Neural crest cell (in vitro differentiated cells): ENCODE data around the gene IRS1. TPM values are rescaled to one million over a fixed set of nuclear protein-coding genes. Genes with fewer than 3 reads are reported as not detected.
A peak's percentile ranks its signal among the peaks of the same experiment; 100 is the strongest.

ENCODE experiments used
- DNase-seq: peaks from one replicate; pipeline ENCODE4 v3.0.0; 2021; ENCODE audit warnings: low read depth, mixed read lengths, low spot score
- H3K27ac Mint-ChIP-seq: one replicate; pipeline ENCODE4 v1.8.0; 2021; ENCODE audit warnings: mild to moderate bottlenecking, mixed read lengths; ENCODE audit not compliant: unreplicated experiment
- H3K27me3 Mint-ChIP-seq: 2 replicates; pipeline ENCODE4 v1.8.0; 2021; ENCODE audit warnings: low read depth, mild to moderate bottlenecking, mixed read lengths
- H3K36me3 Mint-ChIP-seq: 2 replicates; pipeline ENCODE4 v1.8.0; 2021; ENCODE audit warnings: low read depth, mild to moderate bottlenecking, mixed read lengths
- H3K4me1 Mint-ChIP-seq: 2 replicates; pipeline ENCODE4 v1.8.0; 2021; ENCODE audit warnings: mixed read lengths
- H3K4me3 Mint-ChIP-seq: one replicate; pipeline ENCODE4 v1.8.0; 2021; ENCODE audit warnings: mild to moderate bottlenecking, mixed read lengths
- H3K9me3 Mint-ChIP-seq: 2 replicates; pipeline ENCODE4 v1.8.0; 2021; ENCODE audit warnings: mixed read lengths
- total RNA-seq: library from RNA; stranded (reverse); gene quantifications from 2 replicates; pipeline ENCODE4 v1.2.1, GENCODE V29; 2021
- TF ChIP-seq, protein P1 (sequence below): fragments of 200-600 bp; sonication (generic); conservative IDR thresholded peaks from 2 replicates; pipeline ENCODE4 v1.5.0; 2021; ENCODE audit warnings: antibody characterized with exemption, mild to moderate bottlenecking

The IRS1 gene
- total RNA-seq, 1 donor from 2014 or later = 15.1 TPM

DNA sequence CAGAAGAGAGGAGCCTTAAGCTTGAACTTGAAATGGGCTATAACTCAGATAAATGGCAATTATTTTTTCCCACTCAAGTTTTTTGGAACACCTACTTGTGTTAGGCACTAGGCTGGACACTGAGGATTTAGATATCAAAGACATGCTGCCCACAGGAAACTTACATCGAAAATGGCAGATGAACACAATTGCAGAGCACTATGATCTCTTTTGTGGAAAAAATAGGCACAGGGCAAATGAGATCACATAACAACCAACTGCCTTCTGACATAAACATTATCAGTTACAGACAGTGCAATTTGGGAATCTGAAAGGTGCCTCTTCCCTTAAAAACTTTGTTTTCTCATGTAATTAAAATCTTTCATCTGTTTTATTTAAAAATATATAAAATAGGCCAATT, 3.8 kb upstream of the IRS1 start:
- H3K4me3 Mint-ChIP-seq = no peak overlapping the region
- peaks cover 23% of the 10 kb centered on the region for H3K27me3 Mint-ChIP-seq
- DNase-seq = no peak
- peaks cover 17% of the 10 kb centered on the region for H3K4me1 Mint-ChIP-seq
- TF ChIP-seq, protein P1, sequence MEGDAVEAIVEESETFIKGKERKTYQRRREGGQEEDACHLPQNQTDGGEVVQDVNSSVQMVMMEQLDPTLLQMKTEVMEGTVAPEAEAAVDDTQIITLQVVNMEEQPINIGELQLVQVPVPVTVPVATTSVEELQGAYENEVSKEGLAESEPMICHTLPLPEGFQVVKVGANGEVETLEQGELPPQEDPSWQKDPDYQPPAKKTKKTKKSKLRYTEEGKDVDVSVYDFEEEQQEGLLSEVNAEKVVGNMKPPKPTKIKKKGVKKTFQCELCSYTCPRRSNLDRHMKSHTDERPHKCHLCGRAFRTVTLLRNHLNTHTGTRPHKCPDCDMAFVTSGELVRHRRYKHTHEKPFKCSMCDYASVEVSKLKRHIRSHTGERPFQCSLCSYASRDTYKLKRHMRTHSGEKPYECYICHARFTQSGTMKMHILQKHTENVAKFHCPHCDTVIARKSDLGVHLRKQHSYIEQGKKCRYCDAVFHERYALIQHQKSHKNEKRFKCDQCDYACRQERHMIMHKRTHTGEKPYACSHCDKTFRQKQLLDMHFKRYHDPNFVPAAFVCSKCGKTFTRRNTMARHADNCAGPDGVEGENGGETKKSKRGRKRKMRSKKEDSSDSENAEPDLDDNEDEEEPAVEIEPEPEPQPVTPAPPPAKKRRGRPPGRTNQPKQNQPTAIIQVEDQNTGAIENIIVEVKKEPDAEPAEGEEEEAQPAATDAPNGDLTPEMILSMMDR = no peak
- H3K27ac Mint-ChIP-seq = no peak overlapping the region
- H3K9me3 Mint-ChIP-seq = no peaks in the 10 kb centered on the region
- H3K36me3 Mint-ChIP-seq = no peaks in the 10 kb centered on the region

DNA sequence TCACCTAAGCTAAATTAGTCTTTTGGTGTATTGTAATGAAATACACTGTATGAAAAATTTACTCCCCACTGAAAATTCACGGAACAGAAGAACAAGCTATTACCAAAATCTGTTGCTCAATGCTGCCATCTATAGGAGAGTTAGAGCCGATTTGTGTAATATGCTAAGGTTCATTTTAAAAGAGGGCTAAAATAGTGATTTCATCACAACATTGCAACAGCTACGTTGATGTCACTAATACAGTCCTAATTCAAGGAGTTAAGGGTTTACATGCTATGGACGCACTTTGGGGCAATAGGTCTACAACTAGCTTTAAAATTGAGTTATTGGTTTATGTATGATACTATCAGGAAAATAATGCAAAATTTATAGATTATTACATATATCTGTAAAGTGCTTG, 3.0 kb upstream of the IRS1 start:
- Mint-ChIP-seq H3K27me3 (peaks cover 18% of the 10 kb centered on the region), H3K9me3 (no peaks in the 10 kb centered on the region), H3K36me3 (no peaks in the 10 kb centered on the region), H3K4me1 (peaks cover 17% of the 10 kb centered on the region), H3K4me3 (peak overlapping the region; percentile 32), H3K27ac (no peak overlapping the region)
- TF ChIP-seq, protein P1 = peak; percentile 87
- DNase-seq = no peak

DNA sequence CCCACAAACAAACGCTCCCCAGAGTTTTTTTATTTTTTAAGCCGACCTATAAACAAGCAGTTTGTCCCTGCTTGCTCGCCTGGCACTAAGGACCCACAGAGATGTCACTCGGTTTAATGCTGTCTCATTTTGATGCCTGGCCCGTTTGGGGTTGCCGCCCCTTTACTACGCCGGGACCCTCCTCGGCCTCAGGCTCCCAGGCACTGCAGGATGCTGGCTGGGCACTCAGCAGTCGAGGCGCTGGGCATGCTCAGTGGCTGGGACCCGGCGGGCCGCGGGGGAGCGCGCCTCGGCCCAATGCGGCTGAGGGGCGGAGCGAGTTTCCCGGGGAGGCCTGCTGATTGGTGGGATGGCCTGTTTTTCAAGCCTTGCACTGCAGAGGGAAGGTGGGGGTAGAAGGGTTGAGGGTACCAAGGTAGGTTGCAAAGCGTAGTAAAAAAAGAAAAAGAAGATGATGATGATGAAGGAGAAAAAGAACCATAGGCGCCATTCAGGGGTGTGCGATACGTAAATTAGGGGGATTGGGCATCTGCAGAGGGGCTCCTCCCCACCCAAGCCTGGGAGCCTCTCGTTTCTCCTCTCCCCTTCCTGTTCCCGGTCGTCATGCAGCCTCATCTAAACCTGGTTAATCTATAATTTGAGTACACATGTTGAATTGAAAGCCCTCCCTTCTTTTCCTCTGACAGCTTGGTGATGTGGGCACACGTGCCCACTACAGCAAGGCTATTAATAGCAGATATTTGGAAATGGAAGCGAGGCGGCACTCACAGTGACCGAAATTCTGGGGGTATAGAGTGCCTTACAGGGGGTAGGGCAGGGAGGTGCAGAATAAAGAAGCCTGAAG, 1.5 kb upstream of the IRS1 start:
- H3K27ac Mint-ChIP-seq = no peak overlapping the region
- H3K4me3 Mint-ChIP-seq = peak overlapping the region; percentile 92
- H3K27me3 Mint-ChIP-seq = peaks cover 11% of the 10 kb centered on the region
- peaks cover 20% of the 10 kb centered on the region for H3K4me1 Mint-ChIP-seq
- peaks cover 12% of the 10 kb centered on the region for H3K36me3 Mint-ChIP-seq
- TF ChIP-seq, protein P1 = no peak
- H3K9me3 Mint-ChIP-seq = no peaks in the 10 kb centered on the region
- peak; percentile 85 for DNase-seq

DNA sequence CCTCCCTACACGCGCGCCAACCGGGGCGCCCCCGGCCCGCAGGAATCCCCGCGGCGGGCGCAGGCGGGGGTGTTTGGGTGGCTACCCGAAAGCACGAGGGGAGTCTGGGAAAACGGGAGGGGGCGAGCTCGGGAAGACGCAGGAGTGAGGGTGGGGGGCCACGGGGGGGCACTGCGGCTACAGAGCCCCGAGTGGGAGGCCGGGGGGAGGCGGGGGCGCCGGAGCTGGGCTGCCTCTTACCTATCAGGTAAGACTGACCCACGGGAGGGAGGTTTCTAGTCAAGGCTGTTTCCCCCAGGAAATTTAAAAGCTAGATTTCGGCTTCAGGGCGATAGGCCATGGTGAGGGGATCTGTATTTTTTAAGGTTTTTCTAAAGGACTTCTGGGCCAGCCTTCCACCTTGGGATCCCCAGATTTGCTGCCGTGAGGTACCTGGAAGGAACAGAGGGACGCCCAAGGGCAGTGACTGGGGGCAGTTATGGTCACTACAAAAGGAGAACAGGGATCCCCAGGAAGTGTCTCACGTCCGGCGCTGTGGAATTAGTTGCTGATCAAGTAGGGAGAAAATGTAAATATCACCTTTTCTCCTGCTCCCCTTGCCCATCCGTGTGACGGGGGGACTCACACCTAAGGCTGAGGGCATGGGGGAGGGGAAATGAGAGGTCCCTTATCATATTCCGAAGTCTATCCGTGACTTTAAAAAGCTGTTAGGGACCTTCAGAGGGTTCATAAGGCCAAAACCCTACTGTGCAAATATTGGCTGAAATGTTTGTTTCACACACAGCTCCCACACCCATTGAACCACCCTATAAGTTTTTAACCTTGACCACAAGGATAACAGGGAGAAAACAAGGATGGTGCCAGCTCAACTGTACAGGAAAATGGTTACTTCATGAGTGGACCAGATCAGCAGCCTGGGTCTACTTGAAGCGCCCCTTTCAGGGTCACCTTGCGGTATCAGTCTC, 638 bp upstream of the IRS1 start:
- TF ChIP-seq, protein P1 = peak; percentile 14
- H3K9me3 Mint-ChIP-seq = no peaks in the 10 kb centered on the region

DNA sequence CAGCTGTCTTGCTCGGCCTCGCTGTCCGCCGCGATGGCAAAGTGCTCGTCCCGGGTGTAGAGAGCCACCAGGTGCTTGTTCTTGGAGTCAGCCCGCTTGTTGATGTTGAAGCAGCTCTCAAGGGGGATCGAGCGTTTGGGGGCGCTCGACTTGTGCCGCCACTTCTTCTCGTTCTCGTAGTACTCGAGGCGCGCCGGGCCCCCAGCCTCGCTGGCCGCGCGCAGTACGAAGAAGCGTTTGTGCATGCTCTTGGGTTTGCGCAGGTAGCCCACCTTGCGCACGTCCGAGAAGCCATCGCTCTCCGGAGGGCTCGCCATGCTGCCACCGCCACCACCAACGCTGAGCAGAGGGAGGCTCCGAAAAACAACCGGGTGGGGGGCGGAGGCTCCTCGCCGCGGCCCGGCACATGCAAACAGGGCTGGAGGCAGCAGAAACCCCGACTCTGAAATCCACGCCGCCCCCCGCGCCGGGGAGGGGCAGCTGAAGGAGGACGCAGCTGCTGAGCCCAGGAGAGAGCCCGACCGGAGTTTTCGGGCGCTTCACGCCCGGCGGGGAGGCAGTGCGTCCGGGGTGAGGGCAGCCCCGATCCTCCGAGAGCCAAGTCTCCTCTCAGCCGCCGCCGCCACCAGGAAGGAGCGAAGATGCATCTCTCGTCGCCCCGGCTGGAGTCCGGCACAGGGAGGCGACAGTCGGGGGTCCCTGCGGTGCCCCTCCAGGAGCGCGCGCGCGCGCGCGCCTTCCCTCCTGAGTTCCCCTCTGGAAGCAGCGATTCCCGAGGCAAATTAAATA, 1.0 kb downstream of the IRS1 start:
- Mint-ChIP-seq H3K27ac (no peak overlapping the region), H3K4me1 (peaks cover 37% of the 10 kb centered on the region), H3K9me3 (no peaks in the 10 kb centered on the region), H3K36me3 (peaks cover 15% of the 10 kb centered on the region), H3K4me3 (peak overlapping the region; percentile 93), H3K27me3 (peaks cover 4% of the 10 kb centered on the region)
- TF ChIP-seq, protein P1 = no peak
- no peak for DNase-seq

More for the DNA sequence above, 638 bp upstream of the IRS1 start:
- Mint-ChIP-seq H3K4me3 (peak overlapping the region; percentile 92), H3K4me1 (peaks cover 23% of the 10 kb centered on the region), H3K36me3 (peaks cover 15% of the 10 kb centered on the region), H3K27ac (no peak overlapping the region), H3K27me3 (peaks cover 11% of the 10 kb centered on the region)
- DNase-seq = no peak
